GM15510 (cell line): ENCODE data around the gene C12orf75.

Source experiments
- POLR2A ChIP-seq: IDR thresholded peaks from 3 replicates; pipeline ENCODE4 v1.6.1; 2011; ENCODE audit warnings: borderline replicate concordance; ENCODE audit not compliant: insufficient read length; ENCODE audit errors: extremely low read depth

Gene C12orf75

GRCh38 chr12:105352940-105353635, 22.6 kb downstream of the C12orf75 start:
- no peak for TF ChIP-seq POLR2A

- TF ChIP-seq POLR2A, result no peak
Measured at GRCh38 chr12:105355752-105356151, 25.3 kb downstream of the C12orf75 start.

GRCh38 chr12:105357162-105357691, 26.7 kb downstream of the C12orf75 start:
- no peak for TF ChIP-seq POLR2A

- TF ChIP-seq POLR2A, result no peak
Measured at GRCh38 chr12:105358789-105359188, 28.3 kb downstream of the C12orf75 start.

- TF ChIP-seq POLR2A, result no peak
Measured at GRCh38 chr12:105359856-105360255, 29.4 kb downstream of the C12orf75 start.

- no peak for TF ChIP-seq POLR2A
Measured at GRCh38 chr12:105363890-105364289, 33.4 kb downstream of the C12orf75 start.

GRCh38 chr12:105365231-105365630, 34.7 kb downstream of the C12orf75 start:
- TF ChIP-seq POLR2A, result no peak

GRCh38 chr12:105368047-105368646, 37.7 kb downstream of the C12orf75 start:
- no peak for TF ChIP-seq POLR2A

GRCh38 chr12:105369014-105369413, 38.5 kb downstream of the C12orf75 start:
- TF ChIP-seq POLR2A, result no peak

- no peak for TF ChIP-seq POLR2A
Measured at GRCh38 chr12:105374303-105374702, 43.8 kb downstream of the C12orf75 start.

GRCh38 chr12:105377077-105377476, 46.6 kb downstream of the C12orf75 start:
- no peak for TF ChIP-seq POLR2A

- TF ChIP-seq POLR2A, result no peak
Measured at GRCh38 chr12:105378911-105379310, 48.4 kb downstream of the C12orf75 start.

- no peak for TF ChIP-seq POLR2A
Measured at GRCh38 chr12:105382771-105383622, 52.5 kb downstream of the C12orf75 start.

GRCh38 chr12:105384220-105384619, 53.7 kb downstream of the C12orf75 start:
- TF ChIP-seq POLR2A, result no peak

- no peak for TF ChIP-seq POLR2A
Measured at GRCh38 chr12:105384916-105385535, 54.5 kb downstream of the C12orf75 start.
